ENCODE results near the gene ADGRG3. TPM values are rescaled to one million over a fixed set of nuclear protein-coding genes. Genes with fewer than 3 reads are reported as not detected.

Gene ADGRG3
- total RNA-seq, 1 experiment from 2014 or later = not detected

- ChIA-PET CTCF (no interaction called here), POLR2A (no interaction called here)
- no peak for ATAC-seq
Observed at GRCh38 chr16:57685633-57686032, 17.5 kb downstream of the ADGRG3 start.

More at GRCh38 chr16:57685633-57686032, 17.5 kb downstream of the ADGRG3 start:
- RAD21 ChIA-PET (ENCODE audit: low non-redundant PET in 1 of 2, low total read pairs in 2 of 2, uncharacterized antibody in 2 of 2, unreplicated experiment in 2 of 2) = no interaction called here
- H3K4me3 ChIP-seq (replicated peaks in 1 of 2; ENCODE audit: low read depth in 1 of 2, low read length in 2 of 2) = no peak overlapping the region
- no peak overlapping the region for H3K27ac ChIP-seq (ENCODE audit: low read depth, low read length)
- H3K36me3 ChIP-seq (ENCODE audit: control insufficient read depth in 1 of 2, insufficient read depth in 2 of 2, low read length in 2 of 2) = no peaks in the 10 kb centered on the region
- no peaks in the 10 kb centered on the region for H3K9me3 ChIP-seq (ENCODE audit: control insufficient read depth in 1 of 2, insufficient read depth in 1 of 2, low read depth in 1 of 2, low read length in 2 of 2)
- no peak for DNase-seq (ENCODE audit: low read depth, low spot score)
- no peak overlapping the region for H3K4me2 ChIP-seq (ENCODE audit: low read length)
- H3K4me1 ChIP-seq (ENCODE audit: control insufficient read depth in 1 of 2, insufficient read depth in 2 of 2, low read length in 2 of 2) = no peaks in the 10 kb centered on the region
- no peaks in the 10 kb centered on the region for H3K27me3 ChIP-seq (ENCODE audit: insufficient read depth, low read length)
- H3K79me2 ChIP-seq (ENCODE audit: insufficient read depth, low read length) = no peaks in the 10 kb centered on the region
- intact Hi-C loops (cut with micrococcal nuclease) = no loop called here
- no peak for TF ChIP-seq POLR2AphosphoS5 (IDR thresholded peaks at IDR 0.05; ENCODE audit: low read depth, low read length)
- TF ChIP-seq, protein P1, sequence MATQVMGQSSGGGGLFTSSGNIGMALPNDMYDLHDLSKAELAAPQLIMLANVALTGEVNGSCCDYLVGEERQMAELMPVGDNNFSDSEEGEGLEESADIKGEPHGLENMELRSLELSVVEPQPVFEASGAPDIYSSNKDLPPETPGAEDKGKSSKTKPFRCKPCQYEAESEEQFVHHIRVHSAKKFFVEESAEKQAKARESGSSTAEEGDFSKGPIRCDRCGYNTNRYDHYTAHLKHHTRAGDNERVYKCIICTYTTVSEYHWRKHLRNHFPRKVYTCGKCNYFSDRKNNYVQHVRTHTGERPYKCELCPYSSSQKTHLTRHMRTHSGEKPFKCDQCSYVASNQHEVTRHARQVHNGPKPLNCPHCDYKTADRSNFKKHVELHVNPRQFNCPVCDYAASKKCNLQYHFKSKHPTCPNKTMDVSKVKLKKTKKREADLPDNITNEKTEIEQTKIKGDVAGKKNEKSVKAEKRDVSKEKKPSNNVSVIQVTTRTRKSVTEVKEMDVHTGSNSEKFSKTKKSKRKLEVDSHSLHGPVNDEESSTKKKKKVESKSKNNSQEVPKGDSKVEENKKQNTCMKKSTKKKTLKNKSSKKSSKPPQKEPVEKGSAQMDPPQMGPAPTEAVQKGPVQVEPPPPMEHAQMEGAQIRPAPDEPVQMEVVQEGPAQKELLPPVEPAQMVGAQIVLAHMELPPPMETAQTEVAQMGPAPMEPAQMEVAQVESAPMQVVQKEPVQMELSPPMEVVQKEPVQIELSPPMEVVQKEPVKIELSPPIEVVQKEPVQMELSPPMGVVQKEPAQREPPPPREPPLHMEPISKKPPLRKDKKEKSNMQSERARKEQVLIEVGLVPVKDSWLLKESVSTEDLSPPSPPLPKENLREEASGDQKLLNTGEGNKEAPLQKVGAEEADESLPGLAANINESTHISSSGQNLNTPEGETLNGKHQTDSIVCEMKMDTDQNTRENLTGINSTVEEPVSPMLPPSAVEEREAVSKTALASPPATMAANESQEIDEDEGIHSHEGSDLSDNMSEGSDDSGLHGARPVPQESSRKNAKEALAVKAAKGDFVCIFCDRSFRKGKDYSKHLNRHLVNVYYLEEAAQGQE (IDR thresholded peaks at IDR 0.05; ENCODE audit: low read depth) = no peak
- TF ChIP-seq ZFX (IDR thresholded peaks at IDR 0.05) = no peak
- TF ChIP-seq MAX (IDR thresholded peaks at IDR 0.05) = no peak
- no peak for TF ChIP-seq EZH2phosphoT487 (IDR thresholded peaks at IDR 0.05; ENCODE audit: borderline replicate concordance)
- TF ChIP-seq RAD21 (IDR thresholded peaks at IDR 0.05; ENCODE audit: low read depth) = no peak
- TF ChIP-seq, protein P2, sequence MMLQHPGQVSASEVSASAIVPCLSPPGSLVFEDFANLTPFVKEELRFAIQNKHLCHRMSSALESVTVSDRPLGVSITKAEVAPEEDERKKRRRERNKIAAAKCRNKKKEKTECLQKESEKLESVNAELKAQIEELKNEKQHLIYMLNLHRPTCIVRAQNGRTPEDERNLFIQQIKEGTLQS (IDR thresholded peaks at IDR 0.05) = no peak
- TF ChIP-seq SIN3A (IDR thresholded peaks at IDR 0.05; ENCODE audit: low read depth) = no peak
- no peak for TF ChIP-seq YY1 (IDR thresholded peaks at IDR 0.05; ENCODE audit: extremely low read depth, insufficient replicate concordance, low read depth, low read length)
- no peak for TF ChIP-seq SP1 (IDR thresholded peaks at IDR 0.05; ENCODE audit: low read depth)
- TF ChIP-seq SRF (IDR thresholded peaks at IDR 0.05; ENCODE audit: low read depth) = no peak
- TF ChIP-seq CEBPB (IDR thresholded peaks at IDR 0.05; ENCODE audit: low read depth) = no peak
- no peak for TF ChIP-seq POLR2A (IDR thresholded peaks at IDR 0.05; ENCODE audit: borderline replicate concordance, extremely low read depth, insufficient read depth, insufficient read length)
- no peak for TF ChIP-seq JUND (IDR thresholded peaks at IDR 0.05)
- BruUV-seq (replicated peaks) = no TSS peak
- no peak overlapping the region for H3K9ac ChIP-seq (ENCODE audit: low read length)
- H4K20me1 ChIP-seq (ENCODE audit: insufficient read depth) = no peaks in the 10 kb centered on the region
- H2AFZ ChIP-seq (ENCODE audit: low read depth, low read length, poor library complexity, severe bottlenecking) = no peak overlapping the region
- no peaks in the 10 kb centered on the region for H3K9me2 ChIP-seq (ENCODE audit: insufficient read depth)

Data from HCT116 (cell line).